ENCODE data around the gene SSH2.

GRCh38 chr17:29732613-29733012 lies 197.4 kb downstream of the SSH2 start:
- TF ChIP-seq CTCF (IDR thresholded peaks at IDR 0.05; ENCODE audit: borderline replicate concordance, extremely low read depth, low read length, poor library complexity, severe bottlenecking) (no peak), EZH2 (IDR thresholded peaks at IDR 0.05; ENCODE audit: borderline replicate concordance, low read depth, low read length, severe bottlenecking) (no peak)
